ENCODE results near the gene SYCP3. TPM values are rescaled to one million over a fixed set of nuclear protein-coding genes. Genes with fewer than 3 reads are reported as not detected.

Gene SYCP3
- total RNA-seq, 1 donor from 2014 or later: not detected

GRCh38 chr12:101727098-101727497 is 12.2 kb downstream of the SYCP3 start:
- Histone ChIP-seq H3K4me2 (ENCODE audit: low read length) (no peak overlapping the region), H3K9ac (ENCODE audit: low read length) (no peak overlapping the region), H3K4me3 (ENCODE audit: insufficient read depth, low read depth, low read length) (no peak overlapping the region), H3K79me2 (ENCODE audit: insufficient read depth, low read length) (no peaks in the 10 kb centered on the region), H3K9me3 (ENCODE audit: insufficient read depth, low read depth, low read length) (no peaks in the 10 kb centered on the region), H3K36me3 (ENCODE audit: insufficient read depth, low read length) (no peaks in the 10 kb centered on the region), H3K27me3 (ENCODE audit: insufficient read depth, low read length) (no peaks in the 10 kb centered on the region), H2AFZ (ENCODE audit: low read depth, low read length) (no peak overlapping the region), H4K20me1 (ENCODE audit: insufficient read depth, low read length) (no peaks in the 10 kb centered on the region), H3K27ac (ENCODE audit: low read depth, low read length) (no peak overlapping the region), H3K4me1 (ENCODE audit: insufficient read depth, low read length) (no peaks in the 10 kb centered on the region)
- Mint-ChIP-seq H3K27me3 (ENCODE audit: low read depth, unreplicated experiment) (no peaks in the 10 kb centered on the region), H3K4me3 (ENCODE audit: unreplicated experiment) (no peak overlapping the region), H3K27ac (ENCODE audit: unreplicated experiment) (no peak overlapping the region), H3K4me1 (ENCODE audit: low read depth, unreplicated experiment) (no peaks in the 10 kb centered on the region), H3K36me3 (ENCODE audit: low read depth, unreplicated experiment) (no peaks in the 10 kb centered on the region), H3K9me3 (ENCODE audit: unreplicated experiment) (no peaks in the 10 kb centered on the region)
- FAIRE-seq: no peak
- no peak for TF ChIP-seq CTCF (IDR thresholded peaks at IDR 0.05; ENCODE audit: insufficient read depth, low read depth, low read length)
- TF ChIP-seq EZH2 (IDR thresholded peaks at IDR 0.05; ENCODE audit: insufficient read depth, low read length): no peak
- peak; percentile 8 for DNase-seq (ENCODE audit: low read depth)

GRCh38 chr12:101722392-101722791 is 16.9 kb downstream of the SYCP3 start:
- Histone ChIP-seq H4K20me1 (ENCODE audit: insufficient read depth, low read length) (no peaks in the 10 kb centered on the region), H3K27me3 (ENCODE audit: insufficient read depth, low read length) (no peaks in the 10 kb centered on the region), H3K9me3 (ENCODE audit: insufficient read depth, low read depth, low read length) (no peaks in the 10 kb centered on the region), H3K9ac (ENCODE audit: low read length) (no peak overlapping the region), H3K36me3 (ENCODE audit: insufficient read depth, low read length) (no peaks in the 10 kb centered on the region), H3K4me1 (ENCODE audit: insufficient read depth, low read length) (no peaks in the 10 kb centered on the region), H3K79me2 (ENCODE audit: insufficient read depth, low read length) (no peaks in the 10 kb centered on the region), H3K4me2 (ENCODE audit: low read length) (no peak overlapping the region), H3K4me3 (ENCODE audit: insufficient read depth, low read depth, low read length) (no peak overlapping the region), H2AFZ (ENCODE audit: low read depth, low read length) (no peak overlapping the region), H3K27ac (ENCODE audit: low read depth, low read length) (no peak overlapping the region)
- no peaks in the 10 kb centered on the region for H3K36me3 Mint-ChIP-seq (ENCODE audit: low read depth, unreplicated experiment)
- DNase-seq (ENCODE audit: low read depth) (no peak), FAIRE-seq (no peak)
- TF ChIP-seq CTCF (IDR thresholded peaks at IDR 0.05; ENCODE audit: insufficient read depth, low read depth, low read length) (no peak), EZH2 (IDR thresholded peaks at IDR 0.05; ENCODE audit: insufficient read depth, low read length) (no peak)
- no peak overlapping the region for H3K27ac Mint-ChIP-seq (ENCODE audit: unreplicated experiment)
- no peak overlapping the region for H3K4me3 Mint-ChIP-seq (ENCODE audit: unreplicated experiment)
- no peaks in the 10 kb centered on the region for H3K27me3 Mint-ChIP-seq (ENCODE audit: low read depth, unreplicated experiment)
- H3K9me3 Mint-ChIP-seq (ENCODE audit: unreplicated experiment): no peaks in the 10 kb centered on the region
- H3K4me1 Mint-ChIP-seq (ENCODE audit: low read depth, unreplicated experiment): no peaks in the 10 kb centered on the region

GRCh38 chr12:101720118-101720517 is 19.1 kb downstream of the SYCP3 start:
- Mint-ChIP-seq H3K27ac (ENCODE audit: unreplicated experiment) (no peak overlapping the region), H3K4me3 (ENCODE audit: unreplicated experiment) (no peak overlapping the region), H3K36me3 (ENCODE audit: low read depth, unreplicated experiment) (no peaks in the 10 kb centered on the region), H3K4me1 (ENCODE audit: low read depth, unreplicated experiment) (no peaks in the 10 kb centered on the region), H3K9me3 (ENCODE audit: unreplicated experiment) (no peaks in the 10 kb centered on the region), H3K27me3 (ENCODE audit: low read depth, unreplicated experiment) (no peaks in the 10 kb centered on the region)
- Histone ChIP-seq H3K4me2 (ENCODE audit: low read length) (no peak overlapping the region), H3K9me3 (ENCODE audit: insufficient read depth, low read depth, low read length) (no peaks in the 10 kb centered on the region), H3K9ac (ENCODE audit: low read length) (no peak overlapping the region), H4K20me1 (ENCODE audit: insufficient read depth, low read length) (no peaks in the 10 kb centered on the region), H3K79me2 (ENCODE audit: insufficient read depth, low read length) (no peaks in the 10 kb centered on the region), H3K27me3 (ENCODE audit: insufficient read depth, low read length) (no peaks in the 10 kb centered on the region), H2AFZ (ENCODE audit: low read depth, low read length) (no peak overlapping the region), H3K4me1 (ENCODE audit: insufficient read depth, low read length) (no peaks in the 10 kb centered on the region), H3K36me3 (ENCODE audit: insufficient read depth, low read length) (no peaks in the 10 kb centered on the region), H3K4me3 (ENCODE audit: insufficient read depth, low read depth, low read length) (no peak overlapping the region), H3K27ac (ENCODE audit: low read depth, low read length) (no peak overlapping the region)
- DNase-seq (ENCODE audit: low read depth): no peak
- FAIRE-seq: no peak
- no peak for TF ChIP-seq CTCF (IDR thresholded peaks at IDR 0.05; ENCODE audit: insufficient read depth, low read depth, low read length)
- TF ChIP-seq EZH2 (IDR thresholded peaks at IDR 0.05; ENCODE audit: insufficient read depth, low read length): no peak

Measured in astrocyte (in vitro differentiated cells and primary cell).